Measurements from ENCODE around the gene BCL11A. TPM values are rescaled to one million over a fixed set of nuclear protein-coding genes. Genes with fewer than 3 reads are reported as not detected.

BCL11A gene
- total RNA-seq, 1 experiment from 2014 or later = not detected

DNA sequence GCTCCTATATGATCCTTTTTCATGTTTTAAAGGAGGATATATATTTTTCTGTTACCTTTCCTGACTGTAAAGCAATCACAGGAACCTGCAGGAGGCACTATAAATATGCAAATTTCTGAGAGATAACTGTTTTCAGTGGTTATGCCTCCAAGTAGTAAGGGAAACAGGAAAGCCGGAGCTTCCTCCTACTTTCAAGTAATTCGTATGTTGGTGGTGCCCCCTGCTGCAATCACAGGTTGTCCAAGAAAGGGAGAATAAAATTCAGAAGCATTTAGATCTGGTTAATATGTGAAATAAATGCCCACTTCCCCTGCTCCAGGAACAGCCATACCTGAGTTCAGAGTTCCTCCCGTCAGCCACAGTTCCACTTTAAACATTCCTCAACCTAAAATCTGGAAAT lies 12.0 kb upstream of the BCL11A start:
- no peak for DNase-seq (ENCODE audit: low read depth)
- in situ Hi-C loops (cut with HindIII; ENCODE audit: low pct_unique_long_range_greater_than_20kb, low sequenced_read_pairs) = no loop called here

DNA sequence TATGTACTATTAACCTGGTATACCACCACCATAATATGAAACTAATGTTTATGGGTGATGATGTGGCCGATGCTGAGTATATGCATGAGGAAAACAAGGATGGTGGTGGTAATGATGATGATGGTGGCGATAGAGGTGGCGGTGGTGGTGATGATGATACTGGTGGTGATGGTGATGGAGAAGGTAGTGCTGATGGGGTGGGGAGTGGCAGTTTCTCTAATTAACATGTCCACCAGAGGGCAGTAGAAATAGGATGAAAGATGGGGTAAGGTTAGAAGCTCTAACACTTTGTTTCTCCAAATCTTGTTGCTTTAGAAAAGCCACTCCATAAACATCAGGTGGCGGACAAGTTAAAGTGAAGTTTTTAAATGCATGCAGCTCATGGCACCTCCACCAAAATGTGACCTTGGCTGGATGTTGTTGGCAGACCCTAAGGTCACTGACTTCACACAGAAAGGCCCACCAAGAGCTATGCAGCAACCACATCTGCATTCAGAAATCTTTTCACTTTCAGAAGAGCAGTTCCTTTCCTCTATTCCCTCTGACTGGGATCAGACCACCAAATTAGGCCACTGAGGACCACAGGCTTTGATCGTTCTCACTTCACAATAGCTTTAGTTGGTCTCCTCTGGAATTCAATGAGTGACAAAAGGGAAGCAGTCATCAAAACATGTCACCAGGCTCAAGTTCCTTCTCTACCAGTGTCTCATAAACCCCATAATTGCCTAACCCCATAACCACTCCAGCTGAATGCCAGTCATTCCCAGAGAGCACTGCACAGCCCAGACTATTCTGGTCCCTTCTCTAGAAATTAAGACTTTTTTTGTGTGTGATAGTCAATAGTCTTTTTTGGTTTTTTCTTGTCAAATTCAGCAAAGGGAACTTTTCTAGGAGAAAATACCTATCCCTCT lies 7.5 kb upstream of the BCL11A start:
- peak; percentile 41 for DNase-seq (ENCODE audit: low read depth)
- in situ Hi-C loops (cut with HindIII; ENCODE audit: low pct_unique_long_range_greater_than_20kb, low sequenced_read_pairs) = no loop called here

DNA sequence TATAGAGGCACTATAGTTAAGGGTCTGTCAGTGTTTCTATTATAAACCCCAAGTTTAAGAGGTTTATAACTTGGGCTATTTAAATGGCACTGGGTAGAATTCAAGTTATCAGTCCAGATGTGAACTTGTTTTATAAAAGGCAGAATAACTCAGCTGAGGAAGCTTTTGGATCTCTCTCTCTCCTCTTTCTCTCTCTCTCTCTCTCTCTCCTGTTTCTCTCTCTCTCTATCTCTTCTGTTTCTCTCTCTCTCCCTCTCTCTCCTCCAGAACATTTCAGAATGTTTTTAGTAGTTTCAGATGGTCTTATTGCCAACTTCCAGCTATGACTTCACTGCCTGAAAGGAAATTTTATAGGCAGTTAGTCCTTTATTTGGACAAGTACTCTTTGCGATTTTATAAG lies 6.4 kb upstream of the BCL11A start:
- in situ Hi-C loops (cut with HindIII; ENCODE audit: low pct_unique_long_range_greater_than_20kb, low sequenced_read_pairs) = no loop called here
- DNase-seq (ENCODE audit: low read depth) = no peak

GRCh38 chr2:60558536-60558935 lies 5.1 kb upstream of the BCL11A start:
- DNase-seq (ENCODE audit: low read depth) = no peak
- in situ Hi-C loops (cut with HindIII; ENCODE audit: low pct_unique_long_range_greater_than_20kb, low sequenced_read_pairs) = no loop called here

DNA sequence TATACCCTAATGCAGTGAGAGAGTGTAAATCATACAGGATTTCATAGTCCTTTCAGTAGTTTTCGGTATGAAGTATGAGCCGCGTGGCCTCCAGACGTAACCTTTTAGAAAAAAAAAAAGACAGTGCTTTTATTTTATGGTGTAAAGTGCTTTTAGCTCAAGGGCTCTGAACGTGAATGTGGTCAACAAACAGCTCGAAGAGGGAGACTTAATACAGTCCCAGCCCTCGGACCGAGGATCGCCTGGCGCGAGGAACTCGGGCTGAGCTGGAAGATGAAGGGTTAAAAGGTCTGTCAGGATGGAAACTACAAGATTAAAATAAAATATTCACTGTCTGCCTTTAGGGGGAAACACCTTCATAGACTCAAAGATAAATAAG lies 4.0 kb upstream of the BCL11A start:
- no peak for DNase-seq (ENCODE audit: low read depth)
- in situ Hi-C loops (cut with HindIII; ENCODE audit: low pct_unique_long_range_greater_than_20kb, low sequenced_read_pairs) = no loop called here

- in situ Hi-C loops (cut with HindIII; ENCODE audit: low pct_unique_long_range_greater_than_20kb, low sequenced_read_pairs) = no loop called here
Observed at GRCh38 chr2:60556576-60557485, 3.4 kb upstream of the BCL11A start.

GRCh38 chr2:60556175-60556574 lies 2.7 kb upstream of the BCL11A start:
- DNase-seq (ENCODE audit: low read depth) = no peak
- in situ Hi-C loops (cut with HindIII; ENCODE audit: low pct_unique_long_range_greater_than_20kb, low sequenced_read_pairs) = no loop called here

More at GRCh38 chr2:60556576-60557485, 3.4 kb upstream of the BCL11A start:
- DNase-seq (ENCODE audit: low read depth) = no peak

DNA sequence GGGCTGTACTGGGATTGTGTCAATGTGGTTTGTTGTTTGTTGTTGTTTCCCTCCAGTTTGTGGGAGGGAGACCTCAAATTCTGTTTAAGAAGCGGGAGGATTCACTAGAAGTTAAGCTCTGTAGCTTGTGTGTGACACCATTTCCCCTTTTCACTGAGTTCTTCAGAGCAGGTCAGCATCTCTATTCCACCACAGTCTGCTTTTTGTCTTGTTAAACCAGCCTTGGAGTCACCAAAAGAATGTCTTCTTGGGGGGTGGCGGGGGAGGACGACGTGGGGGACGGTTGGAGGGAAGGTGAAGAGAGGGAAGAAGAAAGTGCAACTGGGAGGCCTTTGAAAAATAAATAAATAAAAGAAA lies 2.3 kb upstream of the BCL11A start:
- in situ Hi-C loops (cut with HindIII; ENCODE audit: low pct_unique_long_range_greater_than_20kb, low sequenced_read_pairs) = no loop called here
- no peak for DNase-seq (ENCODE audit: low read depth)

- in situ Hi-C loops (cut with HindIII; ENCODE audit: low pct_unique_long_range_greater_than_20kb, low sequenced_read_pairs) = no loop called here
- DNase-seq (ENCODE audit: low read depth) = peak; percentile 51
Observed at GRCh38 chr2:60555066-60555782, 1.8 kb upstream of the BCL11A start.

DNA sequence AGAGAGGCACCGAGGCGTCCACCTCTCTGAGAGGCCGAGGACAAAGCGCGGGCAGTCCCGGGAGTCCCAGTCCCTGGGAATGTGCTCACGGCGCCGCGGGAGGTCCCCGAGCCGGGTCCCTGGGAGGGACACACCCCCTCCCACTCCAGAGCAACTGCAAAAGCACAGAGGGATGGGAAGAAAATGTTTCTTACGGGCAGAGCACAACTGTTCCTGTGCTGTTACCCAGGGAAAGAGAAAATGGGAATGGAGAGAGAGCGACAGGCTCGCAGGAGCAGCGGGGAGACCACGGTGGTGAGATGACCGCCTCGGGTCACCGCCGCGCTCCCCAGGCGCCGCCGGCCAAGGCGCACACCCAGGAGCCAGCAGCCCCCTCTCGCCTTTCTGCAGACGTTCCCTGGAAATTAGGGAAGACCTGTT lies 1.2 kb upstream of the BCL11A start:
- peak; percentile 48 for DNase-seq (ENCODE audit: low read depth)

GRCh38 chr2:60554074-60554645 lies 706 bp upstream of the BCL11A start:
- in situ Hi-C loops (cut with HindIII; ENCODE audit: low pct_unique_long_range_greater_than_20kb, low sequenced_read_pairs) = no loop called here
- DNase-seq (ENCODE audit: low read depth) = peak; percentile 35

More for the DNA sequence above, 1.2 kb upstream of the BCL11A start:
- in situ Hi-C loops (cut with HindIII; ENCODE audit: low pct_unique_long_range_greater_than_20kb, low sequenced_read_pairs) = no loop called here

GRCh38 chr2:60552851-60553494 lies 481 bp downstream of the BCL11A start:
- in situ Hi-C loops (cut with HindIII; ENCODE audit: low pct_unique_long_range_greater_than_20kb, low sequenced_read_pairs) = no loop called here
- no peak for DNase-seq (ENCODE audit: low read depth)

- in situ Hi-C loops (cut with HindIII; ENCODE audit: low pct_unique_long_range_greater_than_20kb, low sequenced_read_pairs) = no loop called here
- peak; percentile 23 for DNase-seq (ENCODE audit: low read depth)
Observed at GRCh38 chr2:60552078-60552850, 1.2 kb downstream of the BCL11A start.

- in situ Hi-C loops (cut with HindIII; ENCODE audit: low pct_unique_long_range_greater_than_20kb, low sequenced_read_pairs) = no loop called here
- DNase-seq (ENCODE audit: low read depth) = no peak
Observed at GRCh38 chr2:60551240-60552077, 2.0 kb downstream of the BCL11A start.

- DNase-seq (ENCODE audit: low read depth) = no peak
- in situ Hi-C loops (cut with HindIII; ENCODE audit: low pct_unique_long_range_greater_than_20kb, low sequenced_read_pairs) = no loop called here
Observed at GRCh38 chr2:60550984-60551239, 2.5 kb downstream of the BCL11A start.

- DNase-seq (ENCODE audit: low read depth) = peak; percentile 57
- in situ Hi-C loops (cut with HindIII; ENCODE audit: low pct_unique_long_range_greater_than_20kb, low sequenced_read_pairs) = no loop called here
Observed at GRCh38 chr2:60550178-60550983, 3.1 kb downstream of the BCL11A start.

All from Caki2 (cell line).